ENCODE measurements around the gene RAB40C.

DNA sequence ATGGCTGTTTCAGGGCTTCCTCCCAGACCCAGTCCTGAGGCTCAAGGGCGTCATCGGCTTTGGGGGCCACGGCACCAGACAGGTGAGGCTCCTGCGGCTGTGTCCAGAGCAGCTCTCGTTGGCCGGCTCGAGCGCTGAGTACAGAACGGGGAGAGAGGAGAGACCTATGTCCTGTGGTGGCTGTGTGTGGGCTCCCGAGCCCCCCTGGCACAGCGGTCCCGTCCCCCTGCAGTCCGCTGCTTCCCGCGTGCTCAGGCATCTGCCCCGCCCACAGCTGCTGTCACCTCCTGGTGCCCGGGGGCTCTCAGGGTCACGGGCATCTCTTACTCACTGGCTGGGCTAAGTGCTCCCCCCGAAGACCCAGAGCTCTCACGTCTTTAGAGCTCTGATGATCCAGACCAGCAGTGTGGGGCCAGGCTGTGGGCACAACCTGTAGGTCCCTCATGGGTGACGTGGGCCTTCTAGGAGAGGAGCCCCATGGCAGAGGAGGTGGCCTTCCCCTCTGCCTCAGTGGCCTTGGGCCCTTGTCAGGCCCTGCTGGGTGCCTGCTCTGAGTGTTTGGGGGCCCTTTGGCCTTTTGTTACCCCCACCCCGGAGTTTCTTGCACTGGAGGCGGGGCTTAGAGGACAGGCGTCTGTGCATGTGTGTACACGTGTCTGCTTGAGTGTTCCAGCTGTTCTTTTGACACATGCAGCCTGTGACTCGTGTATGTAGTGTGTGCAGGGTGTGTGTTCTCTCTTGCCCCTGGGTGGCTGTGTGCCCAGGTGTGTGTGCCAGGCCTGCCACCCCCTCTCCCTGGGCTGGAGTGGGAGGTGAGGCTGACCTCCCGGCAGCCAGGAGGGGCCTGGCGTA, 62.8 kb downstream of the RAB40C start:
- TF ChIP-seq, protein P1, sequence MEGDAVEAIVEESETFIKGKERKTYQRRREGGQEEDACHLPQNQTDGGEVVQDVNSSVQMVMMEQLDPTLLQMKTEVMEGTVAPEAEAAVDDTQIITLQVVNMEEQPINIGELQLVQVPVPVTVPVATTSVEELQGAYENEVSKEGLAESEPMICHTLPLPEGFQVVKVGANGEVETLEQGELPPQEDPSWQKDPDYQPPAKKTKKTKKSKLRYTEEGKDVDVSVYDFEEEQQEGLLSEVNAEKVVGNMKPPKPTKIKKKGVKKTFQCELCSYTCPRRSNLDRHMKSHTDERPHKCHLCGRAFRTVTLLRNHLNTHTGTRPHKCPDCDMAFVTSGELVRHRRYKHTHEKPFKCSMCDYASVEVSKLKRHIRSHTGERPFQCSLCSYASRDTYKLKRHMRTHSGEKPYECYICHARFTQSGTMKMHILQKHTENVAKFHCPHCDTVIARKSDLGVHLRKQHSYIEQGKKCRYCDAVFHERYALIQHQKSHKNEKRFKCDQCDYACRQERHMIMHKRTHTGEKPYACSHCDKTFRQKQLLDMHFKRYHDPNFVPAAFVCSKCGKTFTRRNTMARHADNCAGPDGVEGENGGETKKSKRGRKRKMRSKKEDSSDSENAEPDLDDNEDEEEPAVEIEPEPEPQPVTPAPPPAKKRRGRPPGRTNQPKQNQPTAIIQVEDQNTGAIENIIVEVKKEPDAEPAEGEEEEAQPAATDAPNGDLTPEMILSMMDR (IDR thresholded peaks at IDR 0.05; ENCODE audit: insufficient read depth, low read length) = no peak
- TF ChIP-seq, protein P2, sequence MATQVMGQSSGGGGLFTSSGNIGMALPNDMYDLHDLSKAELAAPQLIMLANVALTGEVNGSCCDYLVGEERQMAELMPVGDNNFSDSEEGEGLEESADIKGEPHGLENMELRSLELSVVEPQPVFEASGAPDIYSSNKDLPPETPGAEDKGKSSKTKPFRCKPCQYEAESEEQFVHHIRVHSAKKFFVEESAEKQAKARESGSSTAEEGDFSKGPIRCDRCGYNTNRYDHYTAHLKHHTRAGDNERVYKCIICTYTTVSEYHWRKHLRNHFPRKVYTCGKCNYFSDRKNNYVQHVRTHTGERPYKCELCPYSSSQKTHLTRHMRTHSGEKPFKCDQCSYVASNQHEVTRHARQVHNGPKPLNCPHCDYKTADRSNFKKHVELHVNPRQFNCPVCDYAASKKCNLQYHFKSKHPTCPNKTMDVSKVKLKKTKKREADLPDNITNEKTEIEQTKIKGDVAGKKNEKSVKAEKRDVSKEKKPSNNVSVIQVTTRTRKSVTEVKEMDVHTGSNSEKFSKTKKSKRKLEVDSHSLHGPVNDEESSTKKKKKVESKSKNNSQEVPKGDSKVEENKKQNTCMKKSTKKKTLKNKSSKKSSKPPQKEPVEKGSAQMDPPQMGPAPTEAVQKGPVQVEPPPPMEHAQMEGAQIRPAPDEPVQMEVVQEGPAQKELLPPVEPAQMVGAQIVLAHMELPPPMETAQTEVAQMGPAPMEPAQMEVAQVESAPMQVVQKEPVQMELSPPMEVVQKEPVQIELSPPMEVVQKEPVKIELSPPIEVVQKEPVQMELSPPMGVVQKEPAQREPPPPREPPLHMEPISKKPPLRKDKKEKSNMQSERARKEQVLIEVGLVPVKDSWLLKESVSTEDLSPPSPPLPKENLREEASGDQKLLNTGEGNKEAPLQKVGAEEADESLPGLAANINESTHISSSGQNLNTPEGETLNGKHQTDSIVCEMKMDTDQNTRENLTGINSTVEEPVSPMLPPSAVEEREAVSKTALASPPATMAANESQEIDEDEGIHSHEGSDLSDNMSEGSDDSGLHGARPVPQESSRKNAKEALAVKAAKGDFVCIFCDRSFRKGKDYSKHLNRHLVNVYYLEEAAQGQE (IDR thresholded peaks at IDR 0.05; ENCODE audit: insufficient replicate concordance, low read depth) = no peak
- TF ChIP-seq POLR2AphosphoS5 (IDR thresholded peaks at IDR 0.05; ENCODE audit: low read depth) = no peak

Data from HL-60 (cell line).